ENCODE results near the gene SEPTIN7. TPM values are rescaled to one million over a fixed set of nuclear protein-coding genes. Genes with fewer than 3 reads are reported as not detected.

SEPTIN7 gene
- 165 and 205 TPM in 2 replicates for total RNA-seq

GRCh38 chr7:35800718-35801391, at the start of gene SEPTIN7:
TSS of gene SEPTIN7 (plus strand) at chr7:35801057. CDS start at chr7:35801210, 153 bp downstream.

Other genes with a start within 250 kb of the SEPTIN7 start
- gene HERPUD2, start 105.9 kb upstream of the SEPTIN7 start, total RNA-seq, result 19.3 and 21.2 TPM in 2 replicates

Measured in endothelial cell of coronary artery (primary cell).